ENCODE measurements around the gene PHTF1.

DNA sequence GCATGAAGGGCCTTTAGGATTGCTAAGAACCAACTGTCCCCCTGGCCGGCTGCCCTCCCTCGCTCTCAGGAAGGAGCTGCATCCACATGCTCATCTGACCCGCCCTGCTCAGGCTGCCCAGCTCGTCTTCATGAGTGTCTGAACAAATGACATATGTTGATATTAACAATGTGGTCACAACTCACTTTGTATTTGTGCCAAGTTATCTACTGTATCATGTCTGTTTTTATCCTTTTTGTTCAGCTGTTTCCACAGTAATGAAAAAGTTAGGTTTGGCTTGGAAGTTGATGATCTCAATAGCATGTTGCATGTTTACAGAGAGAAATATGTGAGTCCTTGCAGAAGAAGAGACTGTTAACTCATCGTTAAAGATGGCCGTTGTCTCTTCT, 75.1 kb downstream of the PHTF1 start:
- TF ChIP-seq, protein P1, sequence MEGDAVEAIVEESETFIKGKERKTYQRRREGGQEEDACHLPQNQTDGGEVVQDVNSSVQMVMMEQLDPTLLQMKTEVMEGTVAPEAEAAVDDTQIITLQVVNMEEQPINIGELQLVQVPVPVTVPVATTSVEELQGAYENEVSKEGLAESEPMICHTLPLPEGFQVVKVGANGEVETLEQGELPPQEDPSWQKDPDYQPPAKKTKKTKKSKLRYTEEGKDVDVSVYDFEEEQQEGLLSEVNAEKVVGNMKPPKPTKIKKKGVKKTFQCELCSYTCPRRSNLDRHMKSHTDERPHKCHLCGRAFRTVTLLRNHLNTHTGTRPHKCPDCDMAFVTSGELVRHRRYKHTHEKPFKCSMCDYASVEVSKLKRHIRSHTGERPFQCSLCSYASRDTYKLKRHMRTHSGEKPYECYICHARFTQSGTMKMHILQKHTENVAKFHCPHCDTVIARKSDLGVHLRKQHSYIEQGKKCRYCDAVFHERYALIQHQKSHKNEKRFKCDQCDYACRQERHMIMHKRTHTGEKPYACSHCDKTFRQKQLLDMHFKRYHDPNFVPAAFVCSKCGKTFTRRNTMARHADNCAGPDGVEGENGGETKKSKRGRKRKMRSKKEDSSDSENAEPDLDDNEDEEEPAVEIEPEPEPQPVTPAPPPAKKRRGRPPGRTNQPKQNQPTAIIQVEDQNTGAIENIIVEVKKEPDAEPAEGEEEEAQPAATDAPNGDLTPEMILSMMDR (optimal IDR thresholded peaks at IDR 0.05 in 1 of 3, IDR thresholded peaks at IDR 0.05 in 1 of 3, conservative IDR thresholded peaks at IDR 0.05 in 1 of 3; ENCODE audit: extremely low read depth in 1 of 3, insufficient read depth in 2 of 3, low read length in 3 of 3) = no peak
- no peak for TF ChIP-seq EZH2 (IDR thresholded peaks at IDR 0.05; ENCODE audit: low read length)

Data from keratinocyte (primary cell).